ENCODE measurements around the gene MAB21L4.
"Not testable (repeated sequence)": the region's sequence is repeated elsewhere in the genome, so short reads cannot be mapped to it uniquely, and the experiment has no call there.

The MAB21L4 gene

DNA sequence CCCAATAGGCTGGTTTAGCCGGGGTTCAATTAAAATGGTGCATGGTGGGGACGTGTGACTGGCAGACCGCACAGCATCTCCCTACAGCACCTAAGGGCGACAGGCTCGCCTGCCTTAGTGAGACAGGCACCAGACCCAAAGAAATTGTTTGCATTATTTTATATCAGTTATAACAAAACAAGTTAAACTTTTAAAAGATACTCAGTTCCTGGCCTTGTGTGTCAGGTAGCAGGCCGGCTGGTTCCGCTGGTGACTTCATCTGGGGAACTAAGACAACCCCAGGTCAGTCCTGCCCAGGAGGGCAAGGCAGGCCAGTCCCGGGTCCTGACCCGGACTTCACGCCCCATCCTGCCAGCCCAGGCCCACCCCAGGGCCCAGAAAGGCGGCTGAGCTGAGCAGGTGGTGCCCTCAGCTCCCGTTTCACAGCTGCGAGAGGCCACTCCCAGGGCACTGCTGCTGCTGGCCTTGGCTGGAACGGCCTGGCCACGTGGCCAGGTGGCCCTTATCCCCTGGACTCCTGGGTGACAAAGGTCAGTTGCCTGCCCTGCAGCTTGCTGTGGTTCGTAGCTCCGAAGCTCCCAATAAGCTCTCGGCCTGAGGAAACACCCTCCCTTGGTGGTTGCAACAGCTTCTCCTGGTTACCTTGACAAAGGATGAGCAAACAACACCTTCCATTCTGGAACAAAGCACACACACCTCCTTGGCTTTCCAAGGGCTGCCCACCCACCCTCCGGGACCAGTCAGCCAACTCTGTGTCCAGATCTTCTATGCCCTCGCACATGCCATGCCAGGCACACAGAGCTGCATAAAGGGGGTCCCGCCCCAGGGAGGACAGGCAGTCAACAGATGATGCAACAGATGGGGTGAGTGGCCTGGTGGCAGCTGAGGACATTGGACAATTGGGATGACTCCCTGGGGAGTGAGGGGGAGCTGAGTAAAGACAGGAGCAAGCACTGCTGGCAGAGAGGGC lies 38.6 kb downstream of the MAB21L4 start:
- DNase-seq: no peak

DNA sequence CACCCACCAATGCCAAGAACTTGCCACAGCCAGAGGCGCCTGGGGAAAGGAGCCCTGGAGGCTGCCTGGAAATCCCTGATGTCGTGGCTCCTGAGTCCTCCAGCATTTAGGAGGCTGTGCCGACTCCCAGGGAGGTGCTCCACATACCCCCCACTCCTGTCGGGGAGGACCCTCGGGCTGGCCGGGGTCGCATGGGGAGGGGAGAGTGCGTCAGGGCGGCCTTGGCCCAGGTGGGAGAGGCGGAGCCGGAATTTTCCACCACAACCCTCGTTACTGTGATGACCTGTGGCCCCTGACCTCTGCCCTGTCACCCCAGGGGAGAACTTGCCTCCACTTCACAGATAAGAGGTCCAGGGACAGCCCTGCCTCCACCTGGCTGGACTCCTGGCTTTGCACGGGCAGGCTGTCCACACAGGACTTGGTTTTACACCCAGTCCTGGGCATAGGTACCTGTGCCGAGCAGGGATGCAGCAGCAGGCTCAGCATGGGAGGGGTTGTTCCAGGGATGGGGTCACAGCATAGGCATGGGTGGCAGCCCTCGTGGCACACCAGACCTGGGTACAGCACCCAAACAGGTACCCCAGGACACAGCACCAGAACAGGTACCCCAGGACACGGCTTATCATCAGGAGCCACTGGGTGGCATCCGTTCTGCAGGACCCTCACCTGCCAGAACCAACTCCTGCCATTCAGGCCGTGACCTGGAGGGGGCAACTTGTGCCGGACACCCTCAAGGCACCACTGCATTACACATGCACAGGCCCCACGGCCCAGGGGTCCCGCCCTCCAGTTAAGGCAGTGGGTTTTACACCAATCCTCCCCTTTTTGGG lies 39.6 kb downstream of the MAB21L4 start:
- DNase-seq: no peak

DNA sequence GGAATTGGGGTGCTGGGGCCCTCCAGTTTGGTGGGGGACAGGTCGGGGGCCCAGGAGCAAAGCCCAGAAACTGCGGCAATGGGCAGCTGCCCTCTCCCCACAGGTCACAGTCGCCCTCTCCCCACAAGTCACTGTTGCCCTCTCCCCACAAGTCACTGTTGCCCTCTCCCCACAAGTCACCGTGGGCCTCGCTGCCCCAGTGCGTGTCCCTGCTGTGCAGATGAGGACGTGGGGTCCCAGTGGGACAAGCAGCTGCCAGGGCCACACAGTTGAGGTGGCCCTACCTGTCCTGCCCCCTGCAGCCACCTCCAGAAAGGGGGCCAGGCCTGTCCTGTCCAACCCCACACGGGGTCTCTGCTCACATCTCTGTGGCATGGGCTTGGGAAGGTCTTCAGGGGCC lies 40.3 kb downstream of the MAB21L4 start:
- no peak for DNase-seq

DNA sequence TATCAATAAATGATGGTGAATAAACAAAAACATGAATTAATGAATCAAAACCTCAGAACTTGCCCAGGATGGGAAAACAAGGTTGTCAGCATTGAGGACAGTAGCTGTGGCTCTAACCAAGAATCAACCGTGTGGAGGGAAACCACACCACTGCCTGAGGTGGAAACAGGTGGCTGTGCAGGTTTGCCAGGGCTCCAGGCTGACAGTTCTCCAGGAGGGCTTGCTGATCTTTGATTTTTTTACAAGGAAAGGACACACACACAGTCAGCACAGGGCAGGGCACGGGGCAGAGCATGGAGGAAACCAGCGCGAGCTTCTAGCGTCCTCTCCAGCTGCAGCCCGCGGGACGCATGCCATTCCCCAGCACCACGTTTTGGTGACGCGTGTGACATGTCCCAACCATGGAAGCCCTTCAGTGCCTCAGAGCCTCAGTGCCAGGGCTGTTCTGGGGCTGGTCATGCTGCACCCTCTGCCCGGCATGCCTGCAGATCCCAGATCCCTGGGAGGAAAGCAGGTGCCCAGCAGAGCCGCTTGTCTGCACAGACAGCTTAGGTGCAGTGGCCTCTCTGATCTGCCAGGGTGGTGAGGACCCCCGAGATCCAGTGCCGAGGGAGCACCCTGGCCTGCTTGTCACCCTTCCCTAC lies 43.2 kb downstream of the MAB21L4 start:
- no peak for DNase-seq

DNA sequence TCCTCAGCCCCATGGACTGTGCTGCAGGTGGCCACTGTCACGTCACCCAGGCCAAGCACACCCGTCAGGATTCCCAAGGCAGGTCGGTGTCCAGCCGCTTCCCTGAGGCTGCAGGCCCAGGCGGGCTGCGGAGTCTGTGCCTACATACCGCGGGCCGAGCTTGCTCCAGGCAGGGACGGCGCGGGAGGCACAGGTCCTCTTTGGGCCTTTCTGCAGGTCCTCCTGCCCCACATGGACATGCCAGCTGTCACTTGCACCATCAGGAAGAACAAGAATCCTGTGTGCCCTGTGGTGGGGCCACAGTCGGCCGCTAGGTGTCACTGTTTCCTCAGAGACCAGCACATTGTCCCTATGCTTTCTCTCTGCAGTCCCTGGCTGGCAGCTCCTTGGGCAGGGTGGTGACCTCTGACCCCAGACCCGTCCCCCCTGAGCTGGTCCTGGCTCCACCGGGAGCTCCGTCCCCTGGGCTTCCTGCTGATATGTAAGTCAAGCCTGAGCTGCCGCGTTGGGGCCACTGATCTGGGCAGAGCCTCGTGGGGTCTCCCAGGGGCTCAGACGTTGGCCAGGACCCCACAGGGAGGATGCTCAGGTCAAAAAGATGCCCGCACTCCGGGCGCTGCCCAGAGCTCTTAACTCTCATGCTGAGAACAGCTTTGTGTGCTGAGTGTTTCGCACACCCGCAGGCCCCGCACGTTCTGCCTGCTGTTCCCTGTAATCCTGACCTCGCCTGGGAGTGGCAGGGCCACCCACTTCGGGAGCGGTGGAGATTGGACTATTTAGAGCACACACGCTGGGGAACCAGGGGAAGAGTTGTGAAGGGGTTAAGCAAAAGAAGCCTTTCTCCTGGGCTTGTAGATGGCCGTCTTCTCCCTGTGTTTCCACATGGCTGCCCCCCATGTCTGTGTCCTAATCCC lies 44.6 kb downstream of the MAB21L4 start:
- DNase-seq: peak; percentile 84

DNA sequence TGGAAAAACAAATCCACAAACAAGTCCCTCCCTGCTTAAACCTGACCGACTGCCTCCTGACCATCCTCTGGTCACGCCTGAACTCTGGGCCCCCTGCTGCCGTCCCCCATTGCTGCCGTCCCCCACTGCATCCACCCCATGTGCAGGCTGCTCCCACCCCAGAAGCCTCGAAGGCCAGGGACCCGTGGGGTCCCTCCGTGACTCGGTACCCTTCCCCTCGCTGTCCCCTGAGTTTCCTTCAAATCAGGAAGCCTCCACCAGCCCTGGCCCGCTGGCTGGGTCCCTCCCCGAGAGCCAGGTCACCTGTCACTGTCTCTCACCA lies 45.2 kb downstream of the MAB21L4 start:
- no peak for DNase-seq

DNA sequence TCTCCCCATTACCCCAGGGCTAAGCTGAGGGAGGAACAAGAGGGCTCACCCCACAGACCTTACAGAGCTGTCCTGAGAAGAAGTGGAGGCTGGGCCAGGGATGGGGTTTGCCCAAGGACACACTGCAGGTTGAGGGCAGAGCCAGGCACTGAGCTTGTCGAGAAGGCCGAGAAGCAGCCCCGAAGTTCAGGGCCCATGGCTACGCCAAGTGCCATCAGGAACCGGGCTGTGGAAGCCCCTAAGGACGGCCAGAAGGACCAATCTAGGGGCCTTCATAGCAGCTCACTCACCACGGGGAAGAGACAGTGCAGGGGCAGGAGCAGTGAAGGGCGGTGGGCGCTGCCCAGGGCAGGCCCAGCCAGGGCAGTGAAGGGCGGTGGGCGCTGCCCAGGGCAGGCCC lies 45.9 kb downstream of the MAB21L4 start:
- no peak for DNase-seq

DNA sequence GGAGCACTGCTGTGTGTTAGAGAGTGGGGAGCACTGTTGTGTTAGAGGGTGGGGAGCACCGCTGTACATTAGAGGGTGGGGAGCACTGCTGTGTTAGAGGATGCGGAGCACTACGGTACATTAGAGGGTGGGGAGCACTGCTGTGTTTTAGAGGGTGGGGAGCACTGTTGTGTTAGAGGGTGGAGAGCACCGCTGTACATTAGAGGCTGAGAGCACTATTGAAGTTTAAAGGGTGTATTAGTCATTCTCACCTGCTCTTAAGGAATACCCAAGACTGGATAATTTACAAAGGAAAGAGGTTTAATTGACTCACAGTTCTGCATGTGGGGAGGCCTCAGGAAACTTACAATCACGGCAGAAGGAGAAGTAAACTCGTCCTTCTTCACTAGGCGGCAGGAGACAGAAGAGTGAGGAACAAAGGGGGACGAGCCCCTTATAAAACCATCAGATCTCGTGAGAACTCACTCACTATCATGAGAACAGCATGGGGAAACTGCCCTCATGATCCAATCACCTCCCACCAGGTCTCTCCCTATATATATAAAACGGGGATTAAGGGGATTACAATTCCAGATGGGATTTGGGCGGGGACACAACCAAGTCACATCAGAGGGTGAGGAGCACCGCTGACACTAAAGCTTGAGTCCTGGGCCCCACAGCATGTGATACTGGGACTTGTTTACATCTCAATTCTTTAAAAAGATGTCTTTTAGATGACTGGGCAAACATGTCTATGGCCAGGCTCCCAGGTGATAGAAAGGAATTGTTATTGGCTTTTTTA lies 46.9 kb downstream of the MAB21L4 start:
- DNase-seq: no peak

DNA sequence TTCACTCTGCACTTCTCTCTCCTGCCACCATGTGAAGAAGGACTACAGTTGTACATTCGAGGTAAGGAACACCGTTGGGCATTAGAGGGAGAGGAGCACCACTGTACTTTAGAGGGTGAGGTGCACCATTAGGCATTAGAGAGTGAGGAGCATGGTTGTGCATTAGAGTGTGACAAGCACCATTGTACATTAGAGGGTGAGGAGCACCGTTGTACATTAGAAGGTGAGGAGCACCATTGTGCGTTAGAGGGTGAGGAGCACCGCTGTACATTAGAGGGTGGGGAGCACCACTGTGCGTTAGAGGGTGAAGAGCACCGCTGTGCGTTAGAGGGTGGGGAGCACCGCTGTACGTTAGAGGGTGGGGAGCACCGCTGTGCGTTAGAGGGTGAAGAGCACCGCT lies 48.1 kb downstream of the MAB21L4 start:
- DNase-seq: no peak

DNA sequence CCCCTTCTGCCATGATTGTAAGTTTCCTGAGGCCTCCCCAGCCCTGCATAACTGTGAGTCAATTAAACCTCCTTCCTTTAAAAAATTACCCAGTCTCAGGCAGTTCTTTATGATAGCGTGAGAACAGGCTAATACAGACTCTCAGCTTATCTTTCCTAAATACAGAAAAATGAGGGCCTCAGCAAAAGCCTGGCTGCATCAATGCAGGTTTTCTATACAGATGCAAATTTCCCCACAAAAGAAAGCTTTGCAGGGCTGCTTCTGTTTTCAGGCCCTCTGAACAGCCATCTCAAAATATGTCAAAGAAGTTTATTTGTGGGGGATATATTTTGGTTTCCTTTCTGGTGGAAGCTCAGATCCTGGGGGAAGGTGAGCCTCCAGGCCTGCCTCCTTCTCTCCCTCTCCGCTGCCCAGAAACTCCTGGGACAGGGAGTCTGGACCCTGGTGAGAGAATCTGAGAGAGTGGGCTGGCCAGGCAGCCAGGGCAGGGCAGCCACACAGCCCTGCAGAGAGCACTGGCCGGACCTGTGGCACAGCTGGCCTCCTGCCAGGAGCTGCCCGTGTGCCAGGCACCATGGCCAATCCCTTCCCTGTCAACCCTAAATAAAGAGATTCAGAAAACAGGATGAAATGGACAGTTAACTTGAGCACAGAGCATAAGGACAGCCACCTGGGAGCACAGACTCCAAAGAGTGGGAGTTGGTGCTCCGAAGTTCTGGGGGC lies 48.9 kb downstream of the MAB21L4 start:
- no peak for DNase-seq

DNA sequence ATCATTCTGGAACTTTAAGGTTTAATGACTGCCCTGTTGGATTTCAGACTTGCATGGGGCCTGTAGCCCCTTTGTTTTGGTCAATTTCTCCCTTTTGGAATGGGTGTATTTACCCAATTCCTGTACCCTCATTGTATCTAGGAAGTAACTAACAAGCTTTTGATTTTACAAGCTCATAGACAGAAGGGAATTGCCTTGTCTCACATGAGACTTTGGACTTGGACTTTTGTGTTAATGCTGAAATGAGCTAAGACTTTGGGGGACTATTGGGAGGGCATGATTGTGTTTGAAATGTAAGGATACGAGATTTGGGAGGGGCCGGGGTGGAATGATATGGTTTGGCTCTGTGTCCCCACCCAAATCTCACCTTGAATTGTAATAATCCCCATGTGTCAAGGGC lies 49.6 kb downstream of the MAB21L4 start:
- not testable (repeated sequence) for DNase-seq

DNA sequence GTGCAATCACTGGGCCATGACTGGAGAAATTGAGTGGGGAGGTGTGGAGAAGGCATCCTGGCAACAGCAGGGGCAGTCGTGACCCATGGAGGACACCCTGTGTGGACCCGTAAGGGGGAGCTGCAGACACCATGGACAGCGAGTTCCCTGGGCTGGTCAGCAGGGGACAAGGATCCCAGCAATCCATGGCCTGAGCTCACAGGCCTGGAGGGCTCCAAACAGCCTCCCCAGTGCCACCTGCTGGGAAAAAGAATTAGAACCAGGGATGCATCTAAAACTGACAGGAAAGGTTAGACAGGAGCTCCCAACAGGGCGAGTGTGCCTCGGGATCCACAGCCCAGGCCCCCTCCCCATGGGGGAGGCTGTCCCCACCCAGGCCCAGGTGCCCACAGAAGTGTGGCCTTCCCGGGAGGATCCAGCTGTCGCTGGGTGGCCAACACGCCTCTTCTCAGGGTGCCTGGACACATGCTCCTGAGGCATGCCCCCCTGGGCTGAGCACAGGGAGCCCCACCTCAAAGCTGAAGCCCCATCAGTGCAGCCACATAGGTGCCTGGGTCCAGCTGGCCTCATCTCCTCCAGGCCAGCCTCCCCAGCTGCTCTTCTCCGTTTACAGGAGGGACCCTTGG lies 55.4 kb downstream of the MAB21L4 start:
- DNase-seq: no peak

DNA sequence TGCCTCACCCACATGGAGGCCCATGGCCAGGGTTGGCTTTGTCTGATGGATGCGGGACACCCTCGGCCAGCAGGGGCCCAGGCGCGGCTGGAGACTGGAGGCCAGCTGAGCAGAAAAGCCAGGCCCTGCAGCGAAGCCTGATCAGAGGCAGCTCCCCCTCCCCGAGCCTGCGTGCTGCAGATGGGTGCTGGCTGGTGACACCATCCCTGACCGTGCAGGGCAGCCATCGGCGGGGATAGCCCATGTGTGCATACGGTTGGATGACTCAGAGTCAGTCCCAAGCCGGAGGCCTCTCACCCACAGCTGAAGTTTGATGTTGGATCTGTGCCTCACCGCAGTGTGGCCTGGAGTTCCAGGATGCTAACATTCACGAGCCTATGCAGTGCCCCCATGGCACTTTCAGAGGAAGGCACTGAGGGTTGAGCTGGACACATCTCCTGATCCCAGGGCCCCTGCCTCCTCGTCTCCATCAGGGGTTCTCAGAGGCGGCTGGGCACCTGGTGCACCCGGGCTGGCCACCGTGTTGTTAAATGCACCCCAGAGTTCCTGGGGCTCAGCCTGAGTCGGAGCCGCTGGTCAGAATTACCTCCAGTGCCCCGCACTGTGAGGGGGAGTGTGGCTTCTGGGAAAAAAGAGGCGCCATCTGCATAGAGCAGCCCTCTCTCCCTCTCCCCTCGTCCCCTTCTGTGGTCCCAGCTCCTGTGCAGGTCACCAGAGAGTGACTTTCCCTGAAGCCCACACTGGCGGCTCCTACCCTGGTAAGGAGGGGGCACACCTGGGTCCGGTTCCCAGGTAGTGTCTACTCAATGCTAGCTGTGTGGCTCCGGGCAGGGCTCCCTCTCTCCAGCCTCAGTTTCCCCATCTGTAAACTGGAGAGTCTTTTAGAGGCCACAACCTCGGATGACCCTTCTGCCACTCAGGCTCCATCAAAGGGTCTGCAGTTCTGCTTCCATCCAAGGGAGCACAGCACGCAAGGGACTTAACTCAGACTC lies 56.5 kb downstream of the MAB21L4 start:
- no peak for DNase-seq

DNA sequence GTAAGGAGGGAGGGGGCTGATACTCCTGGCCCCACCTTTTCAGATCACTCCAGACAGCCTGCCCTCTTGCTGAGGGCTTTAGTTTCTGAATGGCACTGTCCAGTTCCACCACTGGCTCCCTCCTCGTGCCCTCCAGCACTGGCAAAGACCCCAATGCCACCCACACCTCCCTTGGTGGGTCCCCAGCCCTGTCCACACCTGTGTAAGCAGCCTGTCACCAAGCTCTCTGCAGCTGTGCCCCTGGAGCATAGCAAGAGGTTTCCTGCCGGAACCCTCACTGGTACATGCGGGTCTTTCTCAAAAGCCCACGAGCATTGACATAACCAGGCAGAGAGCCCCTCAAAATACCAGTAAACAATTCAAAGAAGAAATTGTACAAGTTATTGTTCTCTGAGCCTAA lies 58.3 kb downstream of the MAB21L4 start:
- DNase-seq: no peak

DNA sequence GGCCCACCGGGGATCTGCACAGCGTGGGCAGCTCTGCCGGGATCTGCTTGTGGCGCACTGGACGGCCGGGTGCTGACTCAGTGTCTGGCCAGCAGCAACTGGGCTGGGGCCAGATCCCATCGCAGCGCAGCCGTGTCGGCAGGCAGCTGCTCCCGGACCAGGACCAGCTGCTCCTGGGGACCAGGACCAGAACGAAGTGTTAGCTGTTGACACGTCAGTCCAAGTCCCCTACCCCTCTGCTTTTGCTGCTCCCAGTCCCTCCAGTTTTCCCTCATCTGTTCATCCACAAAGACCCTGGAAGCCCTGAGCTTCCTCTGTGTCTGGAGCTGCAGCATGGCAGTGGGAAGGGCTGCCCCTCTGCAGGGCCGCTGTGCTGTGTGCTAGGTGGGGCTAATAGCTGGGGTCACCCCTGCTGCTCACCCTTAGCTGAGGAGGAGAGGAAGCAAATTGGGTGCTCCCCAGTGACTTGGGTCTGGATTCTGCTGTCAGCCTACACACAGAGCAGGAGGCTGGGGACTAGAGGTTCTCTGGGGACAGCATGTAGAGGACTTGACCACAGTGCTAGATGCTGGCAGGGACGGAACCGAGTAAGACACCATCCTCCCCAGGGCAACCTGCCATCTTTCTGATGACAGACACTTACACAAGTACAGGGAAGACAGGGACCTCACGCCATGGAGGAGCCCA lies 59.0 kb downstream of the MAB21L4 start:
- DNase-seq: no peak
